HUES64 (cell line): ENCODE data around the gene STARD13.

Source experiments
- H3K27ac ChIP-seq: 2 replicates; pipeline ENCODE4 v1.7.0; 2013; ENCODE audit warnings: low read depth, low read length, inconsistent platforms
- H3K27me3 ChIP-seq: 2 replicates; pipeline ENCODE4 v1.6.1; 2013; ENCODE audit warnings: mild to moderate bottlenecking, low read length; ENCODE audit not compliant: insufficient read depth
- H3K36me3 ChIP-seq: 2 replicates; pipeline ENCODE4 v1.6.1; 2013; ENCODE audit warnings: mild to moderate bottlenecking, low read length; ENCODE audit not compliant: insufficient read depth
- H3K4me1 ChIP-seq: 2 replicates; pipeline ENCODE4 v1.6.1; 2013; ENCODE audit warnings: mild to moderate bottlenecking, low read length, moderate library complexity; ENCODE audit not compliant: insufficient read depth
- H3K4me3 ChIP-seq: 2 replicates; pipeline ENCODE4 v1.5.1; 2013; ENCODE audit warnings: mild to moderate bottlenecking, low read length, moderate library complexity
- H3K9ac ChIP-seq: 2 replicates; pipeline ENCODE4 v1.6.1; 2013; ENCODE audit warnings: mild to moderate bottlenecking, low read depth, low read length
- H3K9me3 ChIP-seq: 2 replicates; pipeline ENCODE4 v1.6.1; 2013; ENCODE audit warnings: low read depth, low read length; ENCODE audit not compliant: insufficient read depth
- WGBS: fragments of 150-250, 120-280 bp; methylation state at CpG from one replicate; pipeline ENCODE4 v1.1.7; 2013; ENCODE audit warnings: missing lambda C conversion rate; 5-methylcytosine and 5-hydroxymethylcytosine counted together

The STARD13 gene

GRCh38 chr13:33072759-33073158 lies 212.8 kb downstream of the STARD13 start:
- no peaks in the 10 kb centered on the region for H3K9me3 ChIP-seq
- peaks cover 12% of the 10 kb centered on the region for H3K4me1 ChIP-seq
- H3K27ac ChIP-seq = no peak overlapping the region
- H3K36me3 ChIP-seq = no peaks in the 10 kb centered on the region
- no peak overlapping the region for H3K9ac ChIP-seq
- H3K4me3 ChIP-seq = no peak overlapping the region
- 93% methylated on average over 1 of the region's 1 CpG for WGBS
- no peaks in the 10 kb centered on the region for H3K27me3 ChIP-seq

GRCh38 chr13:33072282-33072681 lies 213.3 kb downstream of the STARD13 start:
- Histone ChIP-seq H3K9ac (no peak overlapping the region), H3K27me3 (no peaks in the 10 kb centered on the region), H3K9me3 (no peaks in the 10 kb centered on the region), H3K27ac (no peak overlapping the region), H3K4me1 (peaks cover 12% of the 10 kb centered on the region), H3K36me3 (no peaks in the 10 kb centered on the region), H3K4me3 (no peak overlapping the region)
- 86% methylated on average over 2 of the region's 2 CpGs for WGBS

DNA sequence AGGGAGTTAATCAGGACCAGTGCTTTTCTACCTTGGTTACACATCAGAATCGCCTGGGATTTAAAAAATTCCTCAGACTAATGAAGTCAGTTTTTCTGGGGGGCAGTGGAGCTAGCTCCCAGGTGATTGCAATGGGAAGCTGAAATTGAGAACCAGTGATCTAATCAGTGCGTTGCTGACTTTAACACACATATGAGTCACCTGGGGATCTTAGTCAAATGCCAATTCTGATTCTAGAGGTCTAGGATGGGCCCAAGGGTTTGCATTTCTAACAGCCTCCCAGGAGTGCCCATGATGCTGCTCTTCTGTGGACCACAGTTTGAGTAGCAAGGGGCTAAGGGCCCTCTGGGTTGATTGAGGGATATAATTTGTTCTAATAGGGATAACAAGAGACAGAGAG lies 214.8 kb downstream of the STARD13 start:
- Histone ChIP-seq H3K4me3 (no peak overlapping the region), H3K9me3 (no peaks in the 10 kb centered on the region), H3K9ac (no peak overlapping the region), H3K4me1 (peaks cover 12% of the 10 kb centered on the region), H3K36me3 (no peaks in the 10 kb centered on the region), H3K27me3 (no peaks in the 10 kb centered on the region), H3K27ac (no peak overlapping the region)
- 81% methylated on average over 2 of the region's 2 CpGs for WGBS

DNA sequence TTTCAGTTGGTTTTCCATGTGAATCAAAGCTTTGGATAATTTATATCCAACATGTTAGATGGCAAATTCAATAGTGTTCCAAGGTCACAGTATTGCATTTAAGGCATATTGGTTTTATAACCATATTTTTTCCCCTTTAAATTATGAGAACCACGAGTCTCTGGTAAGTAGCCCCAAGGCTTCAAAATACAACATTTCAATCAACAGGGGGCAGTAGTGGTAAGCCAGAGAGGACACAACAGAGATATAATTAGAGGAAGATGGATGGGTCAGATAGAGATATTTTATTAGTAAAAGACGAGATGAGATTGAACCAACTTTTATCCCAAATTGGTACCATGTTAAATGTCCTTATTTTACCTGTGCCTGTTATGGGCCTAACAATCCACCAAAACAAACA lies 216.2 kb downstream of the STARD13 start:
- 91% methylated on average over 1 of the region's 2 CpGs for WGBS
- Histone ChIP-seq H3K9me3 (no peaks in the 10 kb centered on the region), H3K27ac (no peak overlapping the region), H3K9ac (no peak overlapping the region), H3K36me3 (no peaks in the 10 kb centered on the region), H3K27me3 (no peaks in the 10 kb centered on the region), H3K4me3 (no peak overlapping the region), H3K4me1 (peaks cover 12% of the 10 kb centered on the region)

GRCh38 chr13:33066329-33066728 lies 219.2 kb downstream of the STARD13 start:
- WGBS = 94% methylated on average over 18 of the region's 18 CpGs
- no peak overlapping the region for H3K9ac ChIP-seq
- no peaks in the 10 kb centered on the region for H3K27me3 ChIP-seq
- no peaks in the 10 kb centered on the region for H3K36me3 ChIP-seq
- no peaks in the 10 kb centered on the region for H3K9me3 ChIP-seq
- no peak overlapping the region for H3K4me3 ChIP-seq
- no peak overlapping the region for H3K27ac ChIP-seq
- no peaks in the 10 kb centered on the region for H3K4me1 ChIP-seq

DNA sequence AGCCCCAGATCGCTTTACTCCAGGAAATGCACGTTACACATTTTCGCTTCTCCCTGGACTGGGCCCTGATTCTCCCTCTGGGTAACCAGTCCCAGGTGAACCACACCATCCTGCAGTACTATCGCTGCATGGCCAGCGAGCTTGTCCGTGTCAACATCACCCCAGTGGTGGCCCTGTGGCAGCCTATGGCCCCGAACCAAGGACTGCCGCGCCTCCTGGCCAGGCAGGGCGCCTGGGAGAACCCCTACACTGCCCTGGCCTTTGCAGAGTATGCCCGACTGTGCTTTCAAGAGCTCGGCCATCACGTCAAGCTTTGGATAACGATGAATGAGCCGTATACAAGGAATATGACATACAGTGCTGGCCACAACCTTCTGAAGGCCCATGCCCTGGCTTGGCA lies 224.7 kb downstream of the STARD13 start:
- Histone ChIP-seq H3K9ac (no peak overlapping the region), H3K27ac (no peak overlapping the region), H3K4me3 (no peak overlapping the region), H3K36me3 (no peaks in the 10 kb centered on the region), H3K27me3 (no peaks in the 10 kb centered on the region), H3K9me3 (no peaks in the 10 kb centered on the region), H3K4me1 (no peaks in the 10 kb centered on the region)
- 91% methylated on average over 15 of the region's 15 CpGs for WGBS

DNA sequence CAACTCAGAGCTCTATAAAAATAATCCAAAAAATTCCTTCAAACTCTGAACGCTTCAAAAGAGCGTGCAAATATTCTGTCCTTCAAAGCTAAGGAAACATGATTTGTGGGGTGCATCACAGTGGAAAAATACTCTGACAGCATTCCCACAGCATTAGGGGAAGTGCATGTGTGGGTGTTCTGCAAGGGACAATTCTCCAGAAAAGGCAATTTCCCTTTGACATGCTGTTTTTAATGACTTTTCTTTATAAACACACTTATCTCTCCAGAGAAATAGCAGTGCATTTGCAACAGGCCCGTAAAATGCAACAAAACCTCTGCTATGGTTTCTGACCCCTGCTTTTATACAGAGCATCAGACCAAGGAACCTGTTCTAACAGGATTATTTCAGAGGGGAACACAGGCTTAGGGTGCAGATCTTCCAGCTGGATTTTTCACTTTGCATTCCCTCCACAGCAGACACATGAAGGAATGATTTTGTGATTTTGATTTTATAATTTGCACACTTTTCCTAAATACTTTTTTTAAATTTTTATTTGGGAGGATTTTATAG lies 226.7 kb downstream of the STARD13 start:
- no peaks in the 10 kb centered on the region for H3K27me3 ChIP-seq
- WGBS = 95% methylated on average over 3 of the region's 3 CpGs
- no peak overlapping the region for H3K4me3 ChIP-seq
- no peaks in the 10 kb centered on the region for H3K9me3 ChIP-seq
- H3K4me1 ChIP-seq = no peaks in the 10 kb centered on the region
- H3K36me3 ChIP-seq = no peaks in the 10 kb centered on the region
- H3K27ac ChIP-seq = no peak overlapping the region
- H3K9ac ChIP-seq = no peak overlapping the region

DNA sequence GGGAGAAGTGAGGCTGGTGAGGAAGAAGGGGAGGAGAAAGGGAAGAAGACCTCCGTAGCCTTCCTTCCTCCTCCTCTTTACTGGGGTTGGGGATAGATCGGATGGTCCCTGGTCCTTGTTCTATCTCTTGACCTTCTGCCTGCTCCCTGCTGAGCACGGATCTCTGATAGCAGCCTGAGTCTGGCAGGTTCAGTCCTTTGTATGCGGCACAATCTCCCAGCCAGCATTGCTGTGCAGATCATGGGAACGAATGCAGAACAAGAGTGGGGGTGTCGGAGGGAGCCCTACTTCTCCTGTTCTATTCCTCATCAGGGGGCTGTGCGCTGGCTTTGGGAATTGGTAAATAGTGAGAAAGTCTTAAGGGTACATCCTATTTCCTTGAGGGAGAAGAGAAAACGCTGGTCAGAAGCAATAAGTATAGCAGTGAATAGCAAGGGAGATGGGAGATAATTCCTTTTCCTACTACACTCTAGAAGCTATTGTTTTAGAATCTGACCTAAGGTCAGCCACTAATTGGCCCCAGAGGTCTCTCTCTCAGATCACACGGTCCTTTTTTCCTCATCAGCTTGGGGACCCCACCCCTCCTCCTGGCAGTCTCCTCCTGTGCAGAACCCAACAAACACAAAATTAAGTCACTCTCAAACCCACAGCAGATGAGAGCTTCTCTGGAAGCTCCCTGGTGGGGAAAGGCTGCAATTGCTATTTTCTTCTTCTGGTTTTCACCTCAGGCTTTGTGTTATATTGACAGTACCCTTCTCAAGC lies 228.4 kb downstream of the STARD13 start:
- Histone ChIP-seq H3K36me3 (no peaks in the 10 kb centered on the region), H3K4me3 (no peak overlapping the region), H3K27me3 (no peaks in the 10 kb centered on the region), H3K9me3 (no peaks in the 10 kb centered on the region), H3K4me1 (no peaks in the 10 kb centered on the region), H3K9ac (no peak overlapping the region), H3K27ac (no peak overlapping the region)
- 78% methylated on average over 8 of the region's 9 CpGs for WGBS

- no peak overlapping the region for H3K9ac ChIP-seq
- H3K9me3 ChIP-seq = no peaks in the 10 kb centered on the region
- H3K36me3 ChIP-seq = no peaks in the 10 kb centered on the region
- H3K27ac ChIP-seq = no peak overlapping the region
- no peaks in the 10 kb centered on the region for H3K4me1 ChIP-seq
- H3K27me3 ChIP-seq = no peaks in the 10 kb centered on the region
- 94% methylated on average over 7 of the region's 7 CpGs for WGBS
- no peak overlapping the region for H3K4me3 ChIP-seq
These were observed 232.0 kb downstream of the STARD13 start for GRCh38 chr13:33053397-33054066.
